Erythroblast (primary cell): Measurements from ENCODE around the gene NXPH2.
"Not testable (repeated sequence)": the region's sequence is repeated elsewhere in the genome, so short reads cannot be mapped to it uniquely, and the experiment has no call there.

Experiments used
- DNase-seq, 2 experiments: peaks; one replicate each; lab custom pipeline; 2025; lab: John Stamatoyannopoulos, UW
- GATA1 ChIP-seq: IDR thresholded peaks from 2 replicates; pipeline ENCODE4 v1.6.1; 2011; ENCODE audit warnings: low read depth, mild to moderate bottlenecking, control low read depth, low read length, moderate library complexity
- POLR2A ChIP-seq: IDR thresholded peaks from 2 replicates; pipeline ENCODE4 v1.6.1; 2011; ENCODE audit warnings: mild to moderate bottlenecking, low read length

Gene NXPH2

DNA sequence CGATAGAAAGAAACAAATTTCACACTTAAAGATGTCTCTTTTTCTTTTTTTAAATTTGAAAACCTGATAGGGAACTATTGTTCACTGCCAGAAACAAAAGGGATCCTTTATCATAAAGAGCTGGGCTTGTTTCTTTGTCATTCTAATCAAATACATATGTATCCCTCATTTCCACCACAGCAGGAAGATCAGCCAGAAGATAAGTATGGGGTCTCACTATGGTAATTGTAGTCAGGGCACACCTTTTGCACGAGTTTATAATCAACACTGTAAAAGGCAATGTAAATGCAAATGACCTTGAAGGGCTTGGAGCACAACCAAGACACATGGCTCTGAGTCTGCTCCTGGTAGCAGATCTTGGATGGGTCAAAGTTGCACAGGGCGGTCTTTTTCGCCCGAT lies 109.5 kb downstream of the NXPH2 start:
- TF ChIP-seq POLR2A (no peak), GATA1 (no peak)

DNA sequence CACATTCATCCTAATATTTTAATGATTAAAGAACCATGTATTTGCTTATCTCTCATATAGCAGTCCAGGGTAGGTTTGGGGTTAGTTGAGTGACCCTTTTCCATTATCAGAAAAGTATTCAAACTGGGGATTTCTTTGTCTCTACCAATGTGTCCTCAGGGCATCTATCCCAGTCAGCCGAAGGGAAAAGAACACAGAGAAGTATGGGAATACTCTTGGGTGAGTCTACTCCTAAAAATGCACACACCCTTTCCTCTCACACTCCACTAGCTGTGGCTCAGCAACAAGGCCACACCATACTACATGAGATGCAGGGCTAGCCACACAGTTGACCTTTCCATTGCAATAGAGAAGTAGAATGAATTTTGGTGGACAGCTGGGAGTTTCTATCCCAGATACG lies 114.3 kb downstream of the NXPH2 start:
- TF ChIP-seq POLR2A (no peak), GATA1 (no peak)
- no peak for DNase-seq

More for the DNA sequence above, 109.5 kb downstream of the NXPH2 start:
- DNase-seq = no peak

DNA sequence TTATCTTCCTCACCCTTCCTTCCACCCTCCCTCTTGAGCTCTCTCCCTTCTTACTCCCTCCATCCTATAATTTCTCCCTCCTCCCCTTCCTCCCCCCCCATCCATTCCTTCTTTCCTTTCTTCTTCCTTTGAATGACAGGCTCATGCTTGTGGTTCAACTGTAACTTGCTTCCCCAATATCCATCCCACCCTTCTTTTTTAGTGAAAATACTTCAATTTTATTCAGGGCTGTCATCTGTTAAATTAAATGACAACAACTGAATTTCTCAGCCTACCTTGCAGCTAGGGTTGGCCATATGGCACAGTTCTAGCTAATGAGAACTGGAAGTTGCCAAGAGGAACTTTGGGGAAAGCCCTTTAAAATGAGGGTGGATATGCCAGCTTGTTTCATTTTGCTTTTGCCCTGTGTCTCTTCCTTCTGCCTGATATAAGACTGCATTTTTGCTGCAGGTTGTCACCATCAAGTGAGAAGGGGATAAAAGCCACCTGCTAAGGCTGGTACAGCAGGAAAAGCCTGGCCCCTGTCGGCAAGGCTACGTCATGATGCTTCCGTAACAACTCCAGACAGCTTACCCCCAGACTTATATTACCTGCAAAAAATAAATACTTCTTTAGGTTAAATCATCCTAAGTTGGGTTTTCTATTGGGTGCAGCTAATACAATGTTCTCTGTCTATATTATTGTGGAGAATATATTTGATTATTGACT lies 121.8 kb downstream of the NXPH2 start:
- no peak for DNase-seq
- TF ChIP-seq POLR2A = no peak
- TF ChIP-seq GATA1 = no peak

DNA sequence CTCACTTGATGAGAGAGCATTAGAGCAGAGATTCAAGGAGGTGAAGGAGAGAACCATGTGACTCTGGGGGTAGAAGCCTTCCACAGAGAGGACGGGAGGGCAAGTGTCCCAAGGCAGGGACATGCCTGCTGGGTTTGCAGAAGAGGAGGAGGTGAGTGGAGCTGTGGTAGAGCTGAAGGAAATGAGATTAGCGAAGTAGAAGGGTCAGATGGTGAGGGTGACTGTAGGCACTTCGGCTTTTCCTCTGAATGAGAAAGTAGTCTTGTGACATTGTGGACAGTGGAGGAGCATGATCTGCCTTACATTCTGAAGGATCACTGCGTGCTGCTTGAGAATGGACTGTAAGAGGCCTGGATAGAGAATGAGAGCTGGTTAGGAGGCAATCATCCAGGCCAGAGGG lies 126.0 kb downstream of the NXPH2 start:
- no peak for TF ChIP-seq POLR2A
- TF ChIP-seq GATA1 = no peak
- DNase-seq = no peak

DNA sequence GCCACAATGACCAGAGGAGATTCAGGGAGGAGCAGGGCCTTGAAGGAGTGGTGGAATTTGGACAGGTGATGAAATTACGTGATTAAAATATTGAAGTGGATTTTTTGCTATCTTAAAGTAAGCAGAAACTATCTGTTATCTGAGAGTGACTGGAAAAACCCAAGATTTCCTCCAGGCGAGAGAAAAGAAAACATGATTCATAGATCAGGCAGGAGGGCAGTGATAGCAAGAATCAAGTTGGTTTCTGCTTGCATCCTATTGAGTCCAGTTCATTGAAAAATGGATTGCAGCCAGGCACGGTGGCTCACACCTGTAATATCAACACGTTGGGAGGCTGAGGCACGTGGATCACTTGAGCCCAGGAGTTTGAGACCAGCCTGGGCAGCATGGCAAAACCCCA lies 127.8 kb downstream of the NXPH2 start:
- TF ChIP-seq GATA1 = no peak
- no peak for TF ChIP-seq POLR2A
- no peak for DNase-seq

DNA sequence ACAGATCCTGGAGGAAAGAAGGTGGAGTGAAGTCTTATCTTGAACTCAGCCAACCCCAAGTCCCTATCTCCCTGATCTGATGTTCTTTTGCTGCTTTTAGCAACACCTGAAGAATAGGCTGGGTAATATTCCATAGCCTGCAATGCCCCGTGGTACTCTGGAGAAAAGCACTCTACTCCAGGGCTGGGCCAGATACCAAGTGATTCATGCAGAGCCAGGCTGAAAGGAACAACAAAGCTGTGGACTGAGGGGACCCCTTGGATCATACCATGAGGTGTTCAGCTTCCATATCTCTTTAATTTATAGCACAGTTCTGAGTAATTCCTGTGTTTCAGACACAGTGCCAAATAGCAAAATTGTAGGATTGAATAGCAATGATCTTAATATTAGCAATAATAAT lies 130.6 kb downstream of the NXPH2 start:
- no peak for DNase-seq
- TF ChIP-seq POLR2A = no peak
- TF ChIP-seq GATA1 = no peak

DNA sequence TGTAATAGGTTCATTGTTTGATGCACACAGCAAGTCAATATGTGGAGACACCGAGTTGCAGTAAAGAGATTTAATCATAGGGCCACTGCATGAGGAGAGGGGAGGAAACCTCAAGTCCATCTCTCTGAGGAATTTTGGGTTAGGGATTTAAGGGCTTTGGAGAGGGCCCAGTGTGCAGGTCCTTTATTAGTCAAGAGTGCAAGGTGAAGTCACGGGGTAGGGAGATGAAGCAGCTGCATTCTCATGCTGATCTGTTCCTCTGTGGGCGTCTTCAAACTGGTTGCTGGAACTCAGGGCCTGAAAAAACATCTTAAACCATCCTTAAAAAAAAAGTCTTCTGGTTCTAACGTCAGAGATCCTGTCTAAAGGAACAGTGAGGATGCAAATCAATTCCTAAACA lies 131.6 kb downstream of the NXPH2 start:
- TF ChIP-seq POLR2A (no peak), GATA1 (no peak)
- DNase-seq = no peak

DNA sequence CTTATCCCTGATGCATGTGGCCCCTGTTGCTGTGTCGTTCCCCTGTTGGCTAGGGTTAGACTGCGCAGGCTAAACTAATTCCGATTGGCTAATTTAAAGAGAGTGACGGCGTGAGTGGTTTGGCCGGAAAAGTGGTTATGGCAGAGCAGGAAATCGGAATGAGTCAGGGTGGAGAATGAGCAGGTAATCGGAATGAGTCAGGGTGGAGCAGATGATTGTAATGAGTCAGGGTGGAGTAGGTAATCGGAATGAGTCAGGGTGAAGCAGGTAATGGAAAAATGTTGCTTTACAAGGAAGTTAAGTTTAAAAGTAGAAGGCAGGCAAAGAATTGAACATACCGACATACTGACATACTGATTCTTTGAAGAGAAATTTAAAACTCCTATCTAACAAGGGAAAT lies 135.4 kb downstream of the NXPH2 start:
- DNase-seq = not testable (repeated sequence)

DNA sequence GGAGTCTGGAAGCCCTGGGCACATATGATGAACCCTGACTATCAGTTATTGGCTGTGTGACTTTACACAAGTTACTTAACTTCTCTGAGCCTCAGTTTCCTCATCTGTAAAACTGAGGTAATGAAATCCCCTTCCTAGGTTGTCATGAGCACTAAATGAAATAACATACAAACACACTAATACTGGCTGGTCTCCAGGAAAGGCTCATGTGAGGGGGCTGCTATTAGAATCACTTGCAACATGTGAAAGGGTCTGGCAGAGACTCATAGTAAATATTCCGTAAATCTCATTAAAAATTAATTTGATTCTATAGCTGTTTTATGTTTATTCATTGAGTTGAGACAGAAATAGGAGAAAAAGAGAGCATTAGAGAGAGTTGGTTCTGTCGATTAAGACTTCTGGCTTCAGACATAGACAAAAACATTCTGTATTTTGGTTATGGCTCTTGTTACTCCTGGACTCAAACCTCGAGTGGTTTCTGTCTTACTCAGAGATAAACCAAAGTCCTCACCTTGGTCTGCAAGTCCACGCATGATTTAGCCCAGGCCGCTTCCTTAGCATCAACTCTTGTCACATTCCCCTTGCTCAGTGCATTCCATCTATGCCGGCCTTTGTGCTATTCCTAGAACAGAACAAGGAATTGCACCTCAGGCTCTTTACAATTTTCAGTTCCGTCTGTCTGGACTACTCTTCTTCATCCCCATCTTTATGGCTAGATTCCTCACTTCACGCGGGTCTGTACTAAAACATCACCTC lies 139.1 kb downstream of the NXPH2 start:
- TF ChIP-seq POLR2A = no peak
- no peak for TF ChIP-seq GATA1
- DNase-seq = no peak

DNA sequence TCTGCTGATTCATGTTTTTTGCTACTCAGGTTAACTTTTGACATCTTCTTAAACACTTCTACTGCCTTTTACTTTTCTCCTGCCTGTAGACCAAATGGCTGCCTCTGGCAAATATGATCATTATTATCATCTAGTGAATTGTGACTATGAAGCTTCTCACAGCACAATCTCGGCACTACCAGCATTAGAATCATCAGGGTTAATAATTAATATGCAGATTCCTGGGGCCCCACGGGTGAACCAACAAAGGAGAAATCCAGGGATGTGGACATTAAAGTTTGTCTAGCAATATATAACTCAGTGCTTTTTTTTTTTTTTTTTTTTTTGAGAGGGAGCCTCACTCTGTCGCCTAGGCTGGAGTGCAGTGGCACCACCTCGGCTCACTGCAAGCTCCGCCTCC lies 142.5 kb downstream of the NXPH2 start:
- no peak for DNase-seq
- TF ChIP-seq POLR2A = no peak
- TF ChIP-seq GATA1 = no peak

DNA sequence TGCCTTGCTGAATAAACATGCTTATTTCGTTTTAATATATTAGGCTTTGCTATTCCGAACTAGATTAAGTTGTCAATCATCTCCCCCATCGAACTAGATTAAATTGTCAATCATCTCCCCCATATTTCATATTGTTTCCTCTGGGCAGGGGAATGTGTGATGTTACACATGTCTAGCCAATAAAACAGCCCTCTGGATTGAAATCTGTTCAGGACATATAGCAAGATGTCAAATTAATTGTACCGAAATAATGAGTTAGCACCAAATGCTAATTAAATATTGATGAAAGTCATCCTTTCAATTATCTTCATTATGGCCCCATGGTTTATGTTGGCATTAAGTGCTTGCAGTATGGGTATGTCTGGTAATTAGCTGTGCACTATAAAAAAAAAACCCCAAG lies 143.1 kb downstream of the NXPH2 start:
- no peak for DNase-seq

DNA sequence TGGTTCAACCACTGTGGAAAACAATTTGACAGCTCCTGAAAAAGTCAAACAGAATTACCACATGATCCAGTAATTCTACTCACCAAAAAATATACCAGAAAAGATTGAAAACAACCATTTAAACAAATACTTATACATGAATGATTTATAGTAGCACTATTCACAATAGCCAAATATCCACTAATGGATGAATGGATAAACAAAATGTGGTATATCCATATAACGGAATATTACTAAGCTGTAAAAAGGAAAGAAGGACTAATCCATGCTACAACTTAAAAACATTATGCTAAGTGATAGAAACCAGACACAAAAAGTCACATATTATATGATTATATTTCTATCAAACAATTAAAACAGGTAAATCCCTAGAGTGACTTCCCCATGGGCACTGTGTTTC lies 147.1 kb downstream of the NXPH2 start:
- no peak for TF ChIP-seq GATA1
- no peak for TF ChIP-seq POLR2A
- no peak for DNase-seq

More for the DNA sequence above, 143.1 kb downstream of the NXPH2 start:
- TF ChIP-seq POLR2A (no peak), GATA1 (no peak)

DNA sequence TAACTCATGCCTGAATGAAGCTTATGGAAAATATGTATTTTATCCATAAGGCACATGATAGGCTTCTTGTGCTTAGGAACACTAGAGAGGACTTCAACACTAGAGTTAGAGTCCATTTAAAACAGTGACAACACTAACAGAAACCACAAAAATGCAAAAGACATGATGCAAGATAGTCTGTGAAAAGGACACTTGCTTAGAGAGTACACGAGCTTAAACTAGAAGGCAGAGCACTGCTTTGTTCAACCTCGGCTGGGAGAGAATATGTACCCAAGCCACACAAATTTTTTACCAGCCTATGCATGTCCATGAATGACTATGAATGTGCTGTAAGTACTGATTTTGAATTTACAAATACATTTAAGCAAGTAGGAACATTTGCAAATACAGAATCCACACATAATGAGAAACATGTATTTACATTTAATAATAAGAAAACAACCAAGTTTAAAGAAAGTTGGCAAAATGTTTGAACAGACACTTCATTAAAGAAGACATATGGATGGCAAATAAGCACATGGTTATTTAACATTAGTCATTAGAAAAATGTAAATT lies 148.0 kb downstream of the NXPH2 start:
- no peak for TF ChIP-seq GATA1
- no peak for TF ChIP-seq POLR2A
- DNase-seq = no peak

DNA sequence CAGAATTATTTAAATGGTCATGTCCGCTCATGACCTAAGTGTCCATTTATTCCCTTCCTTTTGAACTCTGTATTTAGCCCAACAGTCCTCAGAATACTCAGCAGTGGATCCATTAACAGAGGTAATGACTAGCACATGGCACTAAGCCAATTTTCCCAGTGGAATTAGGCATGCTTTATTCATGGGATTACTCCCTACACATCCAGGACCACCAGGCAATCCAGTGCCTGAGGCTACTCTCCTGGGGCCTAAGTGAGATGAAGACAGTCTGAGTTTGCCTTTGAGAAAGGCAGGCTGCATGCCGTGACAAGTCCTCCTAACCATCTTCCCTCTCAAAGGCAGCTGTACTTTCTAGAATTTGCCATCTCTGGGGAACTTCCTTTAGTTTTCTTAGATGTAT lies 150.0 kb downstream of the NXPH2 start:
- TF ChIP-seq POLR2A (no peak), GATA1 (no peak)
- no peak for DNase-seq
